ENCODE measurements around the gene TXLNB.
"Not testable (repeated sequence)": the region's sequence is repeated elsewhere in the genome, so short reads cannot be mapped to it uniquely, and the experiment has no call there.

The TXLNB gene

GRCh38 chr6:139308936-139309603 is 17.3 kb upstream of the TXLNB start:
- DNase-seq = no peak

DNA sequence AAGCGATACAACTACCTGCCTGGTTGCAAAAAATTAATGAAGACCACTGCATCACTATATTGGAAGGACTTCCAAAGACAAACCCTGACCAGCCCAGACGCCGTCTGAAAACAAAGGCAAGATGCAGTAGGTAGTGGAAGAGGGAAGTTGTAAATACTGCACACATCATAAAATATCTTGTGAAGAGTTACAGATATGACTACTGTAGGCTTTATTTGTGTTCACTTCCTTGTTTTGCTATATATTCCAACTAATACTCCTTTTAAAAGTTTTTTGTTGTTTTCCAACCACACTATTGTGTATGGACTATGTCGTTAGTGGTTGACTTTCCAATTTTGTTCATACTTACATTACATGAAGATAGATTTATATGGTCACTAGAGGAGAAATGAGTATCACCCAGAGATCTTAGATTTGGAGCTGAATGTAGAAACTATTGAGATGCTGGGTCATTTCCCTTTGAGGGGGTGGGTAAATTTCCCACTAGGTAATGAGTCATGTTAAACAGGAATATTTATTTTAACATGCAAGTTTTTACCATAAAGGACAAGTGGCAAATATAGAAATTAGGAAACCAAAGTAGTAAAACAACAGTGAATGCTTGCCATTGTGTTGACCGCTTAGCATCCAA is 16.6 kb upstream of the TXLNB start:
- DNase-seq = no peak

DNA sequence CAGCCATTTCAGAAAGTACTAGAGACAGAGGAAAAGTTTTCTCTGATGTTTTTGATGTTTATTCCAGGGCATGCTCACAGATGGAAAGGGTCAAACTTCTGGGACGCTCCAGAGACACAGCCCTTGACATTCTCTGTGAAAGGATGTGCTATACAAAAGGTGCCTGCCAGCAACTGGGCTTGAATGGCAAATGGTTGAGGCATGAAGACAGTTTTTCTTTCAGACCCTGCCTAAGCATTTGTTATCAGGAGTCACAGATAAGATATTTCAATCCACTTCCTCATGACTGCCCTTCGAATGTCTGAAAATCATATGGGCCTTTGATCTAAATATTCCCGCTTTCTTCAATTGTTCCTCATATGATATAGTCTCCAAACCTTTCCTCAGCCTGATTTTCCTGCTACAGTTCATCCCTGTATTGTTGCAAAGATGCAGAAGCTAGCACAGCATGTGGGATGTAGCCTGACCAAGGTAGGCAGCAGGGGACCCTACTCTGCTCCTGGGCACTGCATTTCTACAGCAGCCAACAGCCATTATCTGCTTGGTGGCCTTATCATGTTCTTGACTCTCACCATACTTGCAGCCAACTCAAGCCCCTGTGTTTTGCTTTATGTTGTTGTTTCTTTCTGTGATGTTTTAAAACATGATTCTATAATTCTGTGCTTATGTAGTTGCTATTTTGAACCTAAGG is 14.6 kb upstream of the TXLNB start:
- DNase-seq = no peak

- no peak for DNase-seq
Observed at GRCh38 chr6:139303185-139303584, 11.4 kb upstream of the TXLNB start.

- no peak for DNase-seq
Observed at GRCh38 chr6:139297921-139298320, 6.1 kb upstream of the TXLNB start.

DNA sequence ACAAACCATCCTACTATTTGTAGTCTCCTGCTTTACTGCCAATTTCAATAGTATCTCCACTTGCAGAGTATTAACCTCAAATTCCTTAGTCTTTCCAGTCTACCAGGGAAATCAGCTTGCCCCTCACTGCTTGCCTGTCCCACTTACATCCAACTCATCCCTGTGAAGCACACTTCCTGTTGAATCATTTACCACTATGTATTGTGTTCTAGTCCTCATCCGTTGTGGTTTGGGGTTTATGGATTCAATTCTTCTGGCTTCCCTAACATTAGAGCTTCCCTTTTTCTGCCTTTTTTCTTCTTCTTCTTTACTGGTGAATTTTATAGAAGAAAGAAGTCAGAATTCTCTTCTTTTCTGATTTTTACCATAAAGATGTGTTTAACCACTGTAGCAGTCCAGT is 5.1 kb upstream of the TXLNB start:
- DNase-seq = no peak

DNA sequence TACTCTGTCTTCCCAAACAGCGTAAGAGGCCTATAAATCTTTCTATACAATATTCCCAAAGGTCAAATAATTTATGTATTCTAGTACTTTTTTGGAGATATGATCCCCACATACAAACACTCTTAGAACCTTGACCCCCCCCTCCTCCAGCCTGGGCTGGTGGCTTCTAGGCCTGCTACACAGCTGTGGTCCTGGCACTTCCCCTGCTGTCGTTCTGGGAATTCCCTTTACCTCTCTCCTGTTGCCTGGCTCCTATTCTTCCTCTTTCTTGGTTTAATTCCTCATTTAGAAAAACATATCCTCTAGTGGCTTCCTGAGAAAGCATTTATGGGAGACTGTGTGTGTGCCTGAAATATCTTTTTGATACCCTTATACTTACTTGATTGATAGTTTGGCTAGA is 4.1 kb upstream of the TXLNB start:
- no peak for DNase-seq

DNA sequence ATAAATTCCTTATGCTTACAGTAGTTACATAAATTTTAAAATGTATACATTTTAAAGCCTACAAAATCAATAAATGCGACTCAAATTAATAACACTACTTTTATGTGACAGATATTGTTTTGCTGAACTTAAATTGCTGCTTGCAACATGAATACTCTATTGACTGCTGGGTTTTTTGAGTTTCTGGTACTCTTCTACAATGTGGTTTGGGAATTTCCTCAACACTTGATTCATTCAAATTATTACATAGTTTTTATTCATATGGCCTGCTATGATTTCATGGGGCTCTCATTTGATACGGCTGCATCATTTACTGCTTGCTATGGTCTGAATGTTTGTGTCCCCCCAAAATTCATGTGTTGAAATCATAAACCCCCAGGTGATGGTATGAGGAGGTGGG is 2.3 kb upstream of the TXLNB start:
- DNase-seq = no peak

- DNase-seq = not testable (repeated sequence)
Observed at GRCh38 chr6:139293230-139293629, 1.4 kb upstream of the TXLNB start.

DNA sequence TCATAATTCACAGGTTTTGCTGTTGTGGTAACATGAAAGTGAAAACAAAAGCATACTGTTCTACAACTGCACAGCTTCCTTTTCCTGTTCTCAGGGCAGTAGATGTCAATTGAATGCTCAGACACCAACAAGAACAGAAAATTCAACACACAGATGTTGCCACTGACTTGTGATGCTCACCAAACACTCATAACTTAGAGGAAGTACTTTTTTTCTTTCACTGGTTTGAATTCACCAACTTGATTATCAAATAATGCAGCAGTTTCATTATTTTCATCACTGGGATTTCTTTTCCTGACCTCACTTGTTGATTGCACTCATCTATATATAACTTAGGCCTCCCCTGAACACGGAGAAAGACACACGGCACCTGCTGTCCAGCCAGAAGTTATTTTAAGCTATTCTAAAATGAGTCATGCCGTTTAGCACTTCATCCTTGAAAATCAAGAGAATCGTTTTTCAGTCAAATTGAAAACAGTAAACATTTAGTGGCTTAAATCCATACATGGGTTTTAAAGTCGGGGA is 949 bp downstream of the TXLNB start:
- no peak for DNase-seq

- DNase-seq = no peak
Observed at GRCh38 chr6:139289233-139289632, 2.6 kb downstream of the TXLNB start.

DNA sequence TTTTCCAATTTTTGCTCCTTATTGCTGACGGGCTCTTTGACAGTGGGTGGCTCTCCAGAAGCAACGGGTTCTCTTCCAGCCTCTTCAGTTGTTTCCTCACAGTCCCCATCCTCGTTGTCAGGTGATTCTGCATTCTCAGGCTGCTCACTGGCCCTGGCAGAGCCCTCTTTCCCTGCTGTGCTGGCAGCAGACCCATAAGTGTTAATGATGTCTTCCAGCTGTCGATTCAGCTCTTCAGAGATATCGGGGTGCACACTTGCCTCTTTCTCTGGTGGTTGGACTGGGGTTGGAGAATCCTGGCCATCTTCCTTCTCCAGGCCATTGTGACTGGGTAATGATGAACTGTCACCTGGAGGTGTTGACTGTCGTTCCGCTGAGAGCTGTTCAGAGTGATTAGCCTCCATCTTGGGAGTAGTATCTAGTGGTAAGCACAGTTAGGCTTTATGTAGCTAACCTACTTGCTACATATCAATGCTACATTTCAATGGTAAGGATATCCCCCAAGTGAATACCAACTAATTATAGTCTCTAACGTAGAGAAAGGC is 3.2 kb downstream of the TXLNB start:
- no peak for DNase-seq

DNA sequence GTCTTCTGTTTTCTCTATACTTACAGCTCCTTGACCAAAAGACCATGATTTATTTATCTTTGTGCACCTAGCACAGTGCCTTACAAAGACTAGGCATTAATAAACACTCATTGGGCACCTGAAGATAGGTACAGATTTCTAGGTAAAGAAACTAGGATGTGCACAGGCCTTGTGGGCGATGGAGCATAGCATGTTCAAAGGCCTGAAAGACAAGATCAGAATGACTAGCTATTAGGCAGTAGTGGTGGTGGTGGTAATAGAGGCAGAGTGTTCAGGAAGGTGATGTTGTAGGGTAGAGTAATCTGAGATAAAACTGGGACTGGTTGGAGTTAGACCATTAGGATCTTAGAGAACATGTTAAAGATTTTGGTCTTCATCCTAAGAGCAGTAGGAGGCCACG is 3.9 kb downstream of the TXLNB start:
- no peak for DNase-seq

- not testable (repeated sequence) for DNase-seq
Observed at GRCh38 chr6:139286438-139286837, 5.4 kb downstream of the TXLNB start.

- no peak for DNase-seq
Observed at GRCh38 chr6:139285590-139285989, 6.2 kb downstream of the TXLNB start.

GRCh38 chr6:139284789-139285188 is 7.0 kb downstream of the TXLNB start:
- no peak for DNase-seq

GRCh38 chr6:139282684-139283083 is 9.1 kb downstream of the TXLNB start:
- DNase-seq = no peak

DNA sequence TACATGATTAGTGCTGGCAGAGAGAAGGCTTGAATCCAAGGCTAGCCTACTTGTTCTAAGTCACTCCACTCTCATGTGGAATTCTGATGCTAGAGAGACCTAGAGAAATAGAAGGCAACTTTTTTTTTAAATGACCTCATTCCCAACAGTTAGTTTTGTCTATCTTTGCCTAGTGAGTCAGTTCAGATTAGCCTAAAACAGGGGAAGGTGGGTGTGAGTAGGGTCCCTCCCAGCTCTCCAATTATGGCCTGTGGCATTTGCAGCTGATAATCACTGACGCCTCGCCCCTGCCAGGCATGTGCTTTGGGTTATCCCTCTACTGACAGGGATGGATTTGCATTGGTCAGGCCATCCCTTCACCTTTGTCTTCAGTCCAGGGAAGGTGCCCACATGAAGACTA is 13.6 kb downstream of the TXLNB start:
- DNase-seq = no peak

DNA sequence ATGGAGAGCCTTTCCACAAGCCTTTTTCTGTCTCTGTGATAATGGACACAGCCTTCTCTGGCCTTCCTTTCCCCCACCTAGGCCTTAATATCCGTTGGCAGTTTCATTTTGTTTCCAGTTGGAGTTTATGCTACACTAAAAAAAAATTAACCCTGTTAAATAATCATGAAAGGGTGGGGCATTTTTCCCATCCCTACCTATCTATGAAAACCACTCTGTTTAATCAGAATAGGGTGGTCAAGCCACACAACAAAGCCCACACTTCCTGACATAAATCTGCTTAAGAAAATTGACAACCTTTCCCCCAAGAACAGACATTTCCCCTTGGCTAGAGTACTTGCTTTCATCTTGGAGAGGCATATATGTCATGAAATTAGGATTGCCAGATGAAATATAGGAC is 14.2 kb downstream of the TXLNB start:
- no peak for DNase-seq

GRCh38 chr6:139277161-139277560 is 14.6 kb downstream of the TXLNB start:
- DNase-seq = no peak

GRCh38 chr6:139275279-139276055 is 16.3 kb downstream of the TXLNB start:
- DNase-seq = no peak

DNA sequence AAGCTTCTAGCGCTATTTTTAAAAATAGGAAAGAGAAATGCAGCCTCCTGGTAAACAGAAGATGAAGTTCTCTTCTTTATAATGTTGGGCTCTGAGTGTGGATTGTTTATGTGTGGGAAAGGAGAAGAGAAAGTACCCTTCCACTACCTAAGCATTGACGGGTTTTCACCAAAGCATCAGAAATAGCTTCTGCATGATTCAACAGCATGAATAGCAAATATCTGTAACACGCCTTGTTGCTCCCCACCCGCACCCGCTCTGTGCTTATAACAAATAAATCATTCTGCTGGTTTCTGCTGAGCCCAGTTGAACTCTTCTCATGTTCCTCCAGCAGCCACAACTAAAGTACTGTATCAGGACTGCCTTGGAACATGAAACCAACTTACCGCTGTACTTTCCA is 20.7 kb downstream of the TXLNB start:
- DNase-seq = no peak

GRCh38 chr6:139270249-139270648 is 21.5 kb downstream of the TXLNB start:
- no peak for DNase-seq

All from stimulated activated naive CD4-positive, alpha-beta T cell treated with Interleukin-2 at 50 U/mL for 16 hours (primary cell).